Neural progenitor cell (in vitro differentiated cells): ENCODE results near the gene CYP2B6.
"Not testable (repeated sequence)": the region's sequence is repeated elsewhere in the genome, so short reads cannot be mapped to it uniquely, and the experiment has no call there.

Experiments used
- EZH2 ChIP-seq: fragments of 200-600 bp; sonication (generic); IDR thresholded peaks from 2 replicates; pipeline ENCODE4 v1.6.1; 2017; ENCODE audit warnings: antibody characterized with exemption, mild to moderate bottlenecking, moderate library complexity
- EZH2phosphoT487 ChIP-seq: fragments of 200-600 bp; sonication (generic); IDR thresholded peaks from 2 replicates; pipeline ENCODE4 v1.6.1; 2017; ENCODE audit warnings: antibody characterized with exemption
- TF ChIP-seq, protein P1 (sequence below): fragments of 200-600 bp; sonication (generic); IDR thresholded peaks from 2 replicates; pipeline ENCODE4 v1.5.1; 2017; ENCODE audit warnings: antibody characterized with exemption, mild to moderate bottlenecking

DNA sequence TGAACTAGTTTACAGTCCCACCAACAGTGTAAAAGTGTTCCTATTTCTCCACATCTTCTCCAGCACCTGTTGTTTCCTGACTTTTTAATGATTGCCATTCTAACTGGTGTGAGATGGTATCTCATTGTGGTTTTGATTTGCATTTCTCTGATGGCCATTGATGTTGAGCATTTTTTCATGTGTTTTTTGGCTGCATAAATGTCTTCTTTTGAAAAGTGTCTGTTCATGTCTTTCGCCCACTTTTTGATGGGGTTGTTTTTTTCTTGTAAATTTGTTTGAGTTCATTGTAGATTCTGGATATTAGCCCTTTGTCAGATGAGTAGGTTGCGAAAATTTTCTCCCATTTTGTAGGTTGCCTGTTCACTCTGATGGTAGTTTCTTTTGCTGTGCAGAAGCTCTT lies 7.9 kb downstream of the CYP2B6 start:
- TF ChIP-seq, protein P1, sequence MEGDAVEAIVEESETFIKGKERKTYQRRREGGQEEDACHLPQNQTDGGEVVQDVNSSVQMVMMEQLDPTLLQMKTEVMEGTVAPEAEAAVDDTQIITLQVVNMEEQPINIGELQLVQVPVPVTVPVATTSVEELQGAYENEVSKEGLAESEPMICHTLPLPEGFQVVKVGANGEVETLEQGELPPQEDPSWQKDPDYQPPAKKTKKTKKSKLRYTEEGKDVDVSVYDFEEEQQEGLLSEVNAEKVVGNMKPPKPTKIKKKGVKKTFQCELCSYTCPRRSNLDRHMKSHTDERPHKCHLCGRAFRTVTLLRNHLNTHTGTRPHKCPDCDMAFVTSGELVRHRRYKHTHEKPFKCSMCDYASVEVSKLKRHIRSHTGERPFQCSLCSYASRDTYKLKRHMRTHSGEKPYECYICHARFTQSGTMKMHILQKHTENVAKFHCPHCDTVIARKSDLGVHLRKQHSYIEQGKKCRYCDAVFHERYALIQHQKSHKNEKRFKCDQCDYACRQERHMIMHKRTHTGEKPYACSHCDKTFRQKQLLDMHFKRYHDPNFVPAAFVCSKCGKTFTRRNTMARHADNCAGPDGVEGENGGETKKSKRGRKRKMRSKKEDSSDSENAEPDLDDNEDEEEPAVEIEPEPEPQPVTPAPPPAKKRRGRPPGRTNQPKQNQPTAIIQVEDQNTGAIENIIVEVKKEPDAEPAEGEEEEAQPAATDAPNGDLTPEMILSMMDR, result not testable (repeated sequence)
- not testable (repeated sequence) for TF ChIP-seq EZH2, EZH2phosphoT487
